ENCODE measurements around the gene AKAP12.

GRCh38 chr6:151338651-151339200, 99.0 kb downstream of the AKAP12 start:
- no peak for TF ChIP-seq CTCF (IDR thresholded peaks at IDR 0.05)
- no peak for TF ChIP-seq EZH2 (IDR thresholded peaks at IDR 0.05; ENCODE audit: borderline replicate concordance, insufficient read depth, low read depth, low read length, poor library complexity, severe bottlenecking)

All from B cell (primary cell).